Esophagus muscularis mucosa (tissue), 4 donors: ENCODE results near the gene WNT7B. TPM values are rescaled to one million over a fixed set of nuclear protein-coding genes. Genes with fewer than 3 reads are reported as not detected.

Source experiments
- DNase-seq: peaks from one replicate; pipeline ENCODE4 v3.0.0-alpha.2; 2017; ENCODE audit errors: extremely low spot score
- H3K27ac ChIP-seq, 4 donors: fragments of 200-600 bp; sonication (generic); replicated peaks in 1 of 4; 1 replicate in 3 of 4; 2 replicates in 1 of 4; pipeline ENCODE4 v1.5.1; 2016 to 2019; ENCODE audit warnings: mild to moderate bottlenecking in 1 of 4
- H3K27me3 ChIP-seq, 4 donors: fragments of 200-600 bp; sonication (generic); one replicate each; pipeline versions ENCODE4 v1.5.1 to v1.6.0; 2016 to 2019
- H3K36me3 ChIP-seq, 4 donors: fragments of 200-600 bp; sonication (generic); one replicate each; pipeline ENCODE4 v1.5.1; 2016 to 2019
- H3K4me1 ChIP-seq, 4 donors: fragments of 200-600 bp; sonication (generic); one replicate each; pipeline ENCODE4 v1.5.1; 2016 to 2019
- H3K4me3 ChIP-seq, 4 donors: fragments of 200-600 bp; sonication (generic); 1 replicate in 2 of 4; 2 replicates in 2 of 4; pipeline ENCODE4 v1.5.1; 2016 to 2019; ENCODE audit warnings: mild to moderate bottlenecking in 4 of 4, moderate library complexity in 1 of 4
- H3K9me3 ChIP-seq, 4 donors: fragments of 200-600 bp; sonication (generic); 1 replicate in 3 of 4; 2 replicates in 1 of 4; pipeline ENCODE4 v1.5.1; 2016 to 2019
- EP300 ChIP-seq: sonication (generic); formaldehyde crosslinking; IDR thresholded peaks from one replicate; pipeline ENCODE4 v1.6.1; 2017; ENCODE audit warnings: antibody characterized with exemption
- POLR2A ChIP-seq: fragments of 450-650 bp; IDR thresholded peaks from one replicate; pipeline ENCODE4 v1.6.1; 2017; ENCODE audit warnings: antibody characterized with exemption, moderate library complexity, mild to moderate bottlenecking, low read depth
- POLR2AphosphoS5 ChIP-seq, 2 donors: sonication (generic); formaldehyde crosslinking; IDR thresholded peaks; one replicate each; pipeline ENCODE4 v1.6.1; 2017; ENCODE audit warnings: antibody characterized with exemption in 2 of 2
- WGBS: methylation state at CpG from one replicate; pipeline ENCODE4 v1.1.5; 2018; 5-methylcytosine and 5-hydroxymethylcytosine counted together
- intact Hi-C: fragments of 100-400 bp; cut with DNase I; formaldehyde crosslinking; loops from one replicate; pipeline ENCODE4 v1.15.1; 2023
- total RNA-seq, 4 donors: library from RNA; depleted of rRNA; stranded (reverse); fragments of >200 nt; gene quantifications; one replicate each; pipeline versions ENCODE4 v1.1.0 to v1.2.1, GENCODE V29; 2016
- TF ChIP-seq, protein P1 (sequence below), 3 experiments: fragments of 200-600 bp in 2 of 3; fragments of 450-650 bp in 1 of 3; sonication (generic) in 2 of 3; IDR thresholded peaks; one replicate each; pipeline ENCODE4 v1.5.1; 2017 to 2019; ENCODE audit warnings: antibody characterized with exemption in 3 of 3, mild to moderate bottlenecking in 2 of 3, moderate library complexity in 1 of 3

The WNT7B gene
- total RNA-seq, 4 donors from 2014 or later, result not detected

DNA sequence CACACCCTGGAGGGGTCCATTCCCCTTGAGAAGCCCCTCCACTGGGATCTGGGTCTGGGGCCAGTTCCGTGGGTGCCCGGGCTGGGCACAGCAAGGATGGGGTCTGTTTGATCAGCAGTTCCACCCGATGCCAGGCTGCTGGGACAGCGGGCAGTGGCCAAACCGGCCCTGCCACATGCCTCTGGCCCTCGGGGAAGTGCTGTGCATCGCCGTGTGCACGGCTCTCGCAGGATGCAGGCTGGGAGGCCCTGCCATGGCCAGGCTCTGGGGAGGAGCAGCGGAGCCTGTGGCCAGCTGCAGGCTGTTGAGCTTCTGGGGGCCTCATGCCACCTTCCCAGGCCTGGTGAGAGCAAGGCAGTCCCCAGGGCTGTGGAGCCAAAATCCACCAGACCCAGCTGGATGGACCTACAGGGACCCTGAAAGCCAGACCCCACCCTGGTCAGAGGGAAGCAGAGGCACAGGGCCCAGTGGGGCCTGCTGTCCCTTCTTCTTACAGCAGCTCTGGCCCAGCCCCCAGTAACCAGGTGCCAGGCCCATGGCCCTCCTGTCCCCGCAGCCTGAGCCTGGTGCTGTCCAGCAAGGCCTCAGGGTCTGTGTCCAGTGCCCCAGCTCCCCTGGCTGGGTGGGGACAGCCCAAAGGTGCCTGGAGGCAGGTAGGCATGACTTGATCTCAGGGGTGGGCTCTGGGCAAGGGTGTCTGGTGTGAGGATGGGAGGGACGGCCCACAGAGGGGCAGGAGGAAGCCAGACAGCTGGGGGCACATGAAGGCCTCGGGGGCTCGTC is 57.3 kb downstream of the WNT7B start:
- DNase-seq, result no peak
- no peak for TF ChIP-seq POLR2AphosphoS5 (IDR thresholded peaks at IDR 0.05)
- TF ChIP-seq, protein P1, sequence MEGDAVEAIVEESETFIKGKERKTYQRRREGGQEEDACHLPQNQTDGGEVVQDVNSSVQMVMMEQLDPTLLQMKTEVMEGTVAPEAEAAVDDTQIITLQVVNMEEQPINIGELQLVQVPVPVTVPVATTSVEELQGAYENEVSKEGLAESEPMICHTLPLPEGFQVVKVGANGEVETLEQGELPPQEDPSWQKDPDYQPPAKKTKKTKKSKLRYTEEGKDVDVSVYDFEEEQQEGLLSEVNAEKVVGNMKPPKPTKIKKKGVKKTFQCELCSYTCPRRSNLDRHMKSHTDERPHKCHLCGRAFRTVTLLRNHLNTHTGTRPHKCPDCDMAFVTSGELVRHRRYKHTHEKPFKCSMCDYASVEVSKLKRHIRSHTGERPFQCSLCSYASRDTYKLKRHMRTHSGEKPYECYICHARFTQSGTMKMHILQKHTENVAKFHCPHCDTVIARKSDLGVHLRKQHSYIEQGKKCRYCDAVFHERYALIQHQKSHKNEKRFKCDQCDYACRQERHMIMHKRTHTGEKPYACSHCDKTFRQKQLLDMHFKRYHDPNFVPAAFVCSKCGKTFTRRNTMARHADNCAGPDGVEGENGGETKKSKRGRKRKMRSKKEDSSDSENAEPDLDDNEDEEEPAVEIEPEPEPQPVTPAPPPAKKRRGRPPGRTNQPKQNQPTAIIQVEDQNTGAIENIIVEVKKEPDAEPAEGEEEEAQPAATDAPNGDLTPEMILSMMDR (IDR thresholded peaks at IDR 0.05), result no peak
- intact Hi-C loops, result no loop called here
- Histone ChIP-seq H3K27ac (no peak overlapping the region), H3K27me3 (peaks cover 0 to 31% (median 0%) of the 10 kb centered on the region in 4 donors), H3K9me3 (peaks cover 0 to 1% (median 0%) of the 10 kb centered on the region in 4 donors), H3K36me3 (no peaks in the 10 kb centered on the region), H3K4me3 (no peak overlapping the region), H3K4me1 (no peaks in the 10 kb centered on the region)
- 95% methylated on average over 8 of the region's 15 CpGs for WGBS

- no peak for TF ChIP-seq POLR2A
- TF ChIP-seq, protein P1 (IDR thresholded peaks at IDR 0.05), result no peak
- no peak for TF ChIP-seq POLR2AphosphoS5 (IDR thresholded peaks at IDR 0.05)
- no peak for TF ChIP-seq EP300
- Histone ChIP-seq H3K4me3 (no peak overlapping the region), H3K36me3 (no peaks in the 10 kb centered on the region), H3K9me3 (peaks cover 0 to 11% (median 2%) of the 10 kb centered on the region in 4 donors), H3K4me1 (no peaks in the 10 kb centered on the region), H3K27me3 (peaks cover 0 to 26% (median 0%) of the 10 kb centered on the region in 4 donors), H3K27ac (no peak overlapping the region)
- intact Hi-C loops, result no loop called here
- 84% methylated on average over 21 of the region's 35 CpGs for WGBS
- DNase-seq, result no peak
These were observed 58.2 kb downstream of the WNT7B start for GRCh38 chr22:45918459-45919370.

DNA sequence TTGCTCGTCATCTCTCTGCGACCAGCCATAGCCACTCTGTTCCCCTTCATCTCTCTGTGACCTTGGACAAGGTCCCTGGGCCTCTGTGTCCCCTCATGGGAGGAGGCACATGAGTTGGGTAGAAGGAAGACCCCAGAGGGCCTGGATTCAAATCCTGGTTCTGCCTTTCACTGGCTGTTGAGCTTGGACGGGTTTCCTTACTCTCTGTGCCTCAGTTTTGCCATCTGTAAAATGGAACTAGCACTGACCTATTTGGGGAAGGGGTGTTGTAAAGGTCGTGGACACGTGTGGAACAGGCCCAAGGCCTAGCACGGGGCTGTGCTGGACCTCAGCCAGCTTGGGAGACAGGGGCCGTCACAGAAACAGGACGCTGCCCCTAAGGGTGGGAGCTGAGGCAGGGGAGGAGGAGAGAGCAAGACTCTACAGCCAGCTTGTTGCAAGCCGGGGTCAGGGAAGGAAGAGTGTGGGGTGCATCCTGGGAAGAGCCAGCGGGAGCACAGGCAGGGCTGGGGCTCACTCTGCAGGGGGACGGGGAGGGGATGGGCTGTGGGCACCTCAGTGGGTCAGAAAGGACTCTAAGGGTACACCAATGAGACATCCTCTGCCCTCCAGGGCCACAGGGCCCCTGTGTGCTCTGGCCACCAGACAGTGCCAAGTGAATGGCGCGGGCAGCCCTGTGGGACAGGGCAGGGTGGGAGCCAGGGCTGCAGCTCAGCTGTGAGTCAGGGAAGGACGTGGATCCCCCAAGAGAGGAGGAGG is 59.1 kb downstream of the WNT7B start:
- no peak for TF ChIP-seq EP300
- no peak for TF ChIP-seq POLR2AphosphoS5 (IDR thresholded peaks at IDR 0.05)
- TF ChIP-seq, protein P1 (IDR thresholded peaks at IDR 0.05), result no peak
- no peak for TF ChIP-seq POLR2A
- Histone ChIP-seq H3K4me3 (no peak overlapping the region), H3K27ac (no peak overlapping the region), H3K27me3 (peaks cover 0 to 26% (median 0%) of the 10 kb centered on the region in 4 donors), H3K36me3 (no peaks in the 10 kb centered on the region), H3K4me1 (no peaks in the 10 kb centered on the region), H3K9me3 (peaks cover 0 to 12% (median 2%) of the 10 kb centered on the region in 4 donors)
- 75% methylated on average over 14 of the region's 14 CpGs for WGBS
- intact Hi-C loops, result no loop called here
- DNase-seq, result no peak

DNA sequence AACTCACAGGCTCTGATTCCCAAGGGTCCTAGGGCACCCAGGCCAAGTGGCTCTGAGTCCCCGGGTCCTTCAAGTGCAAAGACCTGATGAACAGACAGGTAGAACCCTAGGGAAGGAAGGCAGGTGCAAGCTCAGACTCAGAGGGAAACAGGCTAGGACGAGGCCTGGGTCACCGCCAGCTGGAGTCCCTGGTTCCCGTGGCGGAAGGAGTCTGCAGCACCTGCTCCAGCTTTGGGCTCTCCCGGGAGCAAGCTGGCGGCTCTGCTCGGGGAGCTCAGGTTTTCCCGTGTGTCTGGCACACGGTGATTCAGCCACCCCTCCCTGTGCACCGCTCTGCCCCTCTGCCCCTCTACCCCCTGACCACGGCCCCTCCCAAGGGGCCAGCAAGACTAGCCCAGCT is 59.8 kb downstream of the WNT7B start:
- Histone ChIP-seq H3K9me3 (peaks cover 0 to 12% (median 2%) of the 10 kb centered on the region in 4 donors), H3K27me3 (peaks cover 0 to 26% (median 0%) of the 10 kb centered on the region in 4 donors), H3K36me3 (no peaks in the 10 kb centered on the region), H3K27ac (no peak overlapping the region), H3K4me3 (no peak overlapping the region), H3K4me1 (peaks cover 0 to 3% (median under 1%) of the 10 kb centered on the region in 4 donors)
- WGBS, result 69% methylated on average over 11 of the region's 12 CpGs
- no peak for TF ChIP-seq POLR2AphosphoS5 (IDR thresholded peaks at IDR 0.05)
- TF ChIP-seq, protein P1 (IDR thresholded peaks at IDR 0.05), result no peak
- TF ChIP-seq EP300, result no peak
- TF ChIP-seq POLR2A, result no peak
- intact Hi-C loops, result no loop called here
- DNase-seq, result no peak
